ENCODE results near the gene GFY. TPM values are rescaled to one million over a fixed set of nuclear protein-coding genes. Genes with fewer than 3 reads are reported as not detected.

Gene GFY
- total and polyA plus RNA-seq, 10 of the 15 experiments (the other 5 are each of a cell fraction or from before 2014, with no cell fraction given) = 0.05 TPM; not detected in 9

- TF ChIP-seq TCF7 (IDR thresholded peaks at IDR 0.05; ENCODE audit: borderline replicate concordance) (no peak), FOXK2 (IDR thresholded peaks at IDR 0.05) (no peak), POLR2AphosphoS5 (IDR thresholded peaks at IDR 0.05; ENCODE audit: low read length) (no peak), IKZF1 (conservative IDR thresholded peaks at IDR 0.05) (no peak)
Observed at GRCh38 chr19:49475995-49476880, 51.0 kb downstream of the GFY start (continued).

Other genes starting within 250 kb of the GFY start
Only the 7 nearest of the 21 such genes appear.
- not detected in 2 replicates for gene DKKL1, start 61.5 kb upstream of the GFY start, total RNA-seq (2014; rRNA removed)
- not detected in 2 replicates for gene DKKL1, start 61.5 kb upstream of the GFY start, total RNA-seq (2014; rRNA removed; fragmentation: Illumina TruSeq; extraction: Trizol)
- gene DKKL1, start 61.5 kb upstream of the GFY start, total RNA-seq (2021) = not detected in 2 replicates
- gene DKKL1, start 61.5 kb upstream of the GFY start, polyA plus RNA-seq (2011; rRNA removed) = not detected in 2 replicates
- gene DKKL1, start 61.5 kb upstream of the GFY start, polyA plus RNA-seq (2014; fragmentation: Illumina TruSeq; extraction: Trizol) = not detected in 2 replicates
- not detected for gene DKKL1, start 61.5 kb upstream of the GFY start, polyA plus RNA-seq (2014; fragmentation: Nextera tagmentation; extraction: Ambion mirVana)
- gene DKKL1, start 61.5 kb upstream of the GFY start, polyA plus RNA-seq (2014; rRNA removed) = not detected in 2 replicates
- gene DKKL1, start 61.5 kb upstream of the GFY start, polyA plus RNA-seq (2016; fragmentation: Nextera tagmentation; extraction: Ambion mirVana) = not detected
- gene KASH5, start 37.1 kb upstream of the GFY start, total RNA-seq (2014; rRNA removed) = 0.16 TPM in 1 of 2 replicates, not detected in the other
- gene KASH5, start 37.1 kb upstream of the GFY start, total RNA-seq (2014; rRNA removed; fragmentation: Illumina TruSeq; extraction: Trizol) = not detected in 2 replicates
- 0.21 TPM in 1 of 2 replicates, not detected in the other for gene KASH5, start 37.1 kb upstream of the GFY start, total RNA-seq (2021)
- gene KASH5, start 37.1 kb upstream of the GFY start, polyA plus RNA-seq (2011; rRNA removed) = 0.05 TPM in 1 of 2 replicates, not detected in the other
- 0.03 TPM in 1 of 2 replicates, not detected in the other for gene KASH5, start 37.1 kb upstream of the GFY start, polyA plus RNA-seq (2014; fragmentation: Illumina TruSeq; extraction: Trizol)
- gene KASH5, start 37.1 kb upstream of the GFY start, polyA plus RNA-seq (2014; fragmentation: Nextera tagmentation; extraction: Ambion mirVana) = not detected
- 0.04 and 0.06 TPM in 2 replicates for gene KASH5, start 37.1 kb upstream of the GFY start, polyA plus RNA-seq (2014; rRNA removed)
- gene KASH5, start 37.1 kb upstream of the GFY start, polyA plus RNA-seq (2016; fragmentation: Nextera tagmentation; extraction: Ambion mirVana) = not detected
- gene PTH2, start 1.9 kb upstream of the GFY start, total RNA-seq (2014; rRNA removed) = not detected in 2 replicates
- gene PTH2, start 1.9 kb upstream of the GFY start, total RNA-seq (2014; rRNA removed; fragmentation: Illumina TruSeq; extraction: Trizol) = not detected in 2 replicates
- gene PTH2, start 1.9 kb upstream of the GFY start, total RNA-seq (2021) = not detected in 2 replicates
- gene PTH2, start 1.9 kb upstream of the GFY start, polyA plus RNA-seq (2011; rRNA removed) = not detected in 2 replicates
- not detected in 2 replicates for gene PTH2, start 1.9 kb upstream of the GFY start, polyA plus RNA-seq (2014; fragmentation: Illumina TruSeq; extraction: Trizol)
- gene PTH2, start 1.9 kb upstream of the GFY start, polyA plus RNA-seq (2014; fragmentation: Nextera tagmentation; extraction: Ambion mirVana) = not detected
- not detected in 2 replicates for gene PTH2, start 1.9 kb upstream of the GFY start, polyA plus RNA-seq (2014; rRNA removed)
- gene PTH2, start 1.9 kb upstream of the GFY start, polyA plus RNA-seq (2016; fragmentation: Nextera tagmentation; extraction: Ambion mirVana) = not detected
- not detected in 2 replicates for gene SLC17A7, start 16.1 kb downstream of the GFY start, total RNA-seq (2014; rRNA removed)
- not detected in 2 replicates for gene SLC17A7, start 16.1 kb downstream of the GFY start, total RNA-seq (2014; rRNA removed; fragmentation: Illumina TruSeq; extraction: Trizol)
- 0.08 TPM in 2 replicates for gene SLC17A7, start 16.1 kb downstream of the GFY start, total RNA-seq (2021)
- 0.23 and 0.24 TPM in 2 replicates for gene SLC17A7, start 16.1 kb downstream of the GFY start, polyA plus RNA-seq (2011; rRNA removed)
- gene SLC17A7, start 16.1 kb downstream of the GFY start, polyA plus RNA-seq (2014; fragmentation: Illumina TruSeq; extraction: Trizol) = 0.03 and 0.06 TPM in 2 replicates
- gene SLC17A7, start 16.1 kb downstream of the GFY start, polyA plus RNA-seq (2014; fragmentation: Nextera tagmentation; extraction: Ambion mirVana) = not detected
- gene SLC17A7, start 16.1 kb downstream of the GFY start, polyA plus RNA-seq (2014; rRNA removed) = 0.04 TPM in 1 of 2 replicates, not detected in the other
- not detected for gene SLC17A7, start 16.1 kb downstream of the GFY start, polyA plus RNA-seq (2016; fragmentation: Nextera tagmentation; extraction: Ambion mirVana)
- gene PIH1D1, start 26.4 kb downstream of the GFY start, total RNA-seq (2014; rRNA removed) = 130 and 137 TPM in 2 replicates
- 83.8 and 84.3 TPM in 2 replicates for gene PIH1D1, start 26.4 kb downstream of the GFY start, total RNA-seq (2014; rRNA removed; fragmentation: Illumina TruSeq; extraction: Trizol)
- 112 and 117 TPM in 2 replicates for gene PIH1D1, start 26.4 kb downstream of the GFY start, total RNA-seq (2021)
- 84.6 and 95.3 TPM in 2 replicates for gene PIH1D1, start 26.4 kb downstream of the GFY start, polyA plus RNA-seq (2011; rRNA removed)
- gene PIH1D1, start 26.4 kb downstream of the GFY start, polyA plus RNA-seq (2014; fragmentation: Illumina TruSeq; extraction: Trizol) = 40.6 and 73.6 TPM in 2 replicates
- 10 to 100 TPM; 16.1 to 39.9 TPM for gene PIH1D1, start 26.4 kb downstream of the GFY start, polyA plus RNA-seq (2014; fragmentation: Nextera tagmentation; extraction: Ambion mirVana)
- gene PIH1D1, start 26.4 kb downstream of the GFY start, polyA plus RNA-seq (2014; rRNA removed) = 122 and 123 TPM in 2 replicates
- gene PIH1D1, start 26.4 kb downstream of the GFY start, polyA plus RNA-seq (2016; fragmentation: Nextera tagmentation; extraction: Ambion mirVana) = 100 to 1,000 TPM; 141 to 153 TPM
- gene ALDH16A1, start 27.8 kb downstream of the GFY start, total RNA-seq (2014; rRNA removed) = 31.9 and 46.3 TPM in 2 replicates
- 8.7 and 9.5 TPM in 2 replicates for gene ALDH16A1, start 27.8 kb downstream of the GFY start, total RNA-seq (2014; rRNA removed; fragmentation: Illumina TruSeq; extraction: Trizol)
- gene ALDH16A1, start 27.8 kb downstream of the GFY start, total RNA-seq (2021) = 43.6 and 49.3 TPM in 2 replicates
- gene ALDH16A1, start 27.8 kb downstream of the GFY start, polyA plus RNA-seq (2011; rRNA removed) = 3.1 and 6.4 TPM in 2 replicates
- gene ALDH16A1, start 27.8 kb downstream of the GFY start, polyA plus RNA-seq (2014; fragmentation: Illumina TruSeq; extraction: Trizol) = 0.43 and 1.7 TPM in 2 replicates
- 1 to 10 TPM; 4.5 to 6.2 TPM for gene ALDH16A1, start 27.8 kb downstream of the GFY start, polyA plus RNA-seq (2014; fragmentation: Nextera tagmentation; extraction: Ambion mirVana)
- 31.0 and 41.4 TPM in 2 replicates for gene ALDH16A1, start 27.8 kb downstream of the GFY start, polyA plus RNA-seq (2014; rRNA removed)
- 10 to 100 TPM; 26.8 to 40.0 TPM for gene ALDH16A1, start 27.8 kb downstream of the GFY start, polyA plus RNA-seq (2016; fragmentation: Nextera tagmentation; extraction: Ambion mirVana)
- gene FLT3LG, start 48.8 kb downstream of the GFY start, total RNA-seq (2014; rRNA removed) = 3.7 and 4.1 TPM in 2 replicates
- gene FLT3LG, start 48.8 kb downstream of the GFY start, total RNA-seq (2014; rRNA removed; fragmentation: Illumina TruSeq; extraction: Trizol) = 3.9 and 4.6 TPM in 2 replicates
- 9.5 and 10.3 TPM in 2 replicates for gene FLT3LG, start 48.8 kb downstream of the GFY start, total RNA-seq (2021)
- gene FLT3LG, start 48.8 kb downstream of the GFY start, polyA plus RNA-seq (2011; rRNA removed) = 1.3 and 3.0 TPM in 2 replicates
- 0.51 and 2.8 TPM in 2 replicates for gene FLT3LG, start 48.8 kb downstream of the GFY start, polyA plus RNA-seq (2014; fragmentation: Illumina TruSeq; extraction: Trizol)
- 1 to 10 TPM in 1 of 2 experiments, under 1 TPM in 1; 0.68 to 1.6 TPM for gene FLT3LG, start 48.8 kb downstream of the GFY start, polyA plus RNA-seq (2014; fragmentation: Nextera tagmentation; extraction: Ambion mirVana)
- gene FLT3LG, start 48.8 kb downstream of the GFY start, polyA plus RNA-seq (2014; rRNA removed) = 11.9 and 13.9 TPM in 2 replicates
- gene FLT3LG, start 48.8 kb downstream of the GFY start, polyA plus RNA-seq (2016; fragmentation: Nextera tagmentation; extraction: Ambion mirVana) = 10 to 100 TPM; 10.1 to 13.1 TPM

All from GM12878 (cell line).